Measurements from ENCODE around the gene CDKAL1.

DNA sequence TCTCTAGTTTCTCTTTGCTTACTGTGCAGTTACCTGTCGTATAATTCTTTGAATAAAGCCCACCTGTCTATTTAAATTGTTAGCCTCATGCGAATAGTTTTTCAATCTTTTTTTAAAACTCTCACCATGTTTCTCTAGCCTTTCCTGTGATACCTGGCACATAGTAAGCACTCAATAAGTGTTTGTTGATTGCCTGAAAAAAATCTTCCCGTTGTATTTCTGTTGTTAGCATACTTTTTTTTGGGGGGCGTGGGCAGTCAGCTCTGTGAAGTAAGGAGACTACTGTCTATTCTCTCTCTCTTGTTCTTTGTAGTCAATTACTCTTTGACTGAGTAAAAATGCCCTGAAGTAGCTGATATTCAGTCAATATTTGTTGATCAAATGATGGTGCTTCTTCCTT is 205.8 kb downstream of the CDKAL1 start:
- no peak for TF ChIP-seq CTCF (IDR thresholded peaks at IDR 0.05)
- TF ChIP-seq POLR2A (IDR thresholded peaks at IDR 0.05) = no peak
